NCI-H748 (cell line): ENCODE measurements around the gene ZNF432.
A peak's percentile ranks its signal among the peaks of the same experiment; 100 is the strongest.
"Not testable (repeated sequence)": the region's sequence is repeated elsewhere in the genome, so short reads cannot be mapped to it uniquely, and the experiment has no call there.

Experiments used
- DNase-seq: peaks from one replicate; lab custom pipeline; 2025; ENCODE audit not compliant: unreplicated experiment; lab: John Stamatoyannopoulos, UW

Gene ZNF432

DNA sequence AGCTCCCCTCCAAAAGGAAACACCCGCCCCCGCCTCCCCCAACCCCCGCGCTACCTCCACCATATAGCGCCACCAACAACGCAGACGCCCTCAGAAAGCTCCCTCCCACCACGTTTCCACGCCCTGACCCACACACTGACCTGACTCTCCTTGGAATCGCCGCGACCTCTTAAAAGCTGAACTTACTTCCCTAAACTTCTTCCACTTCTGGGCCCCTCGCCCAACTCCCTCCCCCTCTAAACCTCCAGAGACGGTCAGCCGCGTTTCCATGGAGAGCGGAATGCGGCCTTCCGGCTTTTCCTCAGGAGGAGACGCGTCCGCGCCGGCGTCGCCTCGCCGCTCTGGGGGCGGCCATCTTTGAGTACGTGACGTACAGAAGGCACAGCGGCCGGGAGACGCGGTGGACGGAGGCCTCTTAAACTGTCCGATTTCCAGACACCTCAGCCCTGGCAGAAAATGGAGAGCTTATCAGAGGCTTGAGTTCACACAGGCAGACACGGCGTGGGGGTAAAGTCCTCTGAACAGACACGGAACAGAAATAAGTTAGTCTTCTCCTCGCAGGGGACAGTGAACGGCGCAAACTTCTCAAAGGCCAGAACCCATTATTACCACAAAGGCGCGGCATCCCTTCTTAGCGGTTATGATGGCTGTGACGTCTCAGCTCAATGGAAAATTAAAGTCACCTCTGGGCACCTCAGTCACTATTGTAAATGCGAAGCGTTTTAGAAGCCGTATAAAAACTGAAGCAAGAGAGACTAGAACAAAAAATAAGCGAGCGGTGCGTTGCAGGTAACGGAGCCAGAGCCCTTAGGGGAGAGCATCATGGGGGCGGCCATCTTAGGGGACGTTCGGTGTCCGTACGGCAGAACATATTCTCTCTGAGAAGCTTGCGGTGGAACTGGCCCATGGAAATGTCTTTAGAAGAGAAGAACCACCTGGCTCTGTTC lies at the start of gene ZNF432:
ZNF432 (minus strand) TSS at position 284 of the 947 bp plus-strand sequence. CDS start 1,970 bp downstream, outside the sequence.
- DNase-seq, result peak; percentile 97

DNA sequence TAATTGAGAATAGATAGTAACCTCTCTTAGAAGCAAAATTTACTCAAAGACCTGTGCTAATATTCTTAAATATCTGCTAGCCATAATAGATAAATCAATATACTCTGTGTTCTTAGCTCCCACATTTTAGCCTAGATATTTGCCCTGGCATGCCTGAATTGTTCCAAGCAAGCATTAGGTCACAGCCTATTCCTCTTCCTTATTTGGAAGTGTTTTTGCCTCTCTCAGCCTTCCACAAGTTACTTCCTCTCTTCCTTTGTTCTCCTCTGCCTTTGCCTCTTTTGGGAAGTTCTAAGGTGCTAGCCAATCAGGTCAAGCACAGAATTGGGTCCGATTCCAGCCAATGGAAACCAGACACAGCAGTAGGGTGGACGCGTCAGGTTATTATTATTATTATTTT lies 47.8 kb upstream of the ZNF432 start:
- not testable (repeated sequence) for DNase-seq

DNA sequence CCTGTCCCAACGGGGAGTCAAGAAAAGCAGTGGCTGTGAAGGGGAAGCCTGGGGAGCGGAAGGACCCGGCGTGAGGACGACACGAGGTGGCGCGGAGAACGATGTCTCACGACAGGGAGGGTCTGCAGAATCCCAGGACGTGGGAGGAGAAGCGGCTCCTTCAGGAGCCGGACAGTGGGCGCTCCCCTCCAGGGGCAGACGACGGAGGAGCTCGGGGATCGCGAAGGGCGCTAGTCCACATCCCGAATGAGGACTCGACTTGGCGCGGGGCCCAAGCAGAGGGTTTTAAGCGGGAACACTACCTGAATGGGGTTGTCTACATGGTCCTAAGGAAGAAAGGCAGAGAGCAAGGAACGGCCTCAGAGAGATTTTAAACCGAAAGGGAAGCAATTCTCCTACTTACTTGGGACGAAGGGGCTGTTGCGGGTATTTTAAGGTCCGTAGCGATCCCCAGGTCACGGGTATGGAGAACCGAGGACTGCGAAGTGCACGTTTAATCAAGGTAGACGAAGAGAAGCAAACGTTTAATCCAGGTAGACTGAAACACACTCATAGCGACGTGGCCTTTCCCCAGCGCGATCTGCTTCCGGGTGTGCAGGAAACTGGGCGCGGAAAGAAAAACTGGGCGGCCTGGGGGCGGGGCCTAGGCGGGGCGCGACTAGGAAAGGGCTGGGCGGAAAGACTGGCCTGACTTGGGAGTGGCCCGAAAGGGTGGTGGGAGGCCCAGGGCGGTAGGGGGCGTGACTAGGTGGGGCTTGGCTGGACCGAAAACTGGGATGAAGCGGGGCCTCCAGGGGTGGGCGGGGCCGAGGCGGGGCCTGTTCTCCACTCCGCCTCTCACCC lies 46.8 kb upstream of the ZNF432 start, which contains the start of gene ZNF841:
ZNF841 (minus strand) TSS at position 594 of the 843 bp plus-strand sequence. CDS start 10,964 bp downstream, outside the sequence.
- peak; percentile 97 for DNase-seq

DNA sequence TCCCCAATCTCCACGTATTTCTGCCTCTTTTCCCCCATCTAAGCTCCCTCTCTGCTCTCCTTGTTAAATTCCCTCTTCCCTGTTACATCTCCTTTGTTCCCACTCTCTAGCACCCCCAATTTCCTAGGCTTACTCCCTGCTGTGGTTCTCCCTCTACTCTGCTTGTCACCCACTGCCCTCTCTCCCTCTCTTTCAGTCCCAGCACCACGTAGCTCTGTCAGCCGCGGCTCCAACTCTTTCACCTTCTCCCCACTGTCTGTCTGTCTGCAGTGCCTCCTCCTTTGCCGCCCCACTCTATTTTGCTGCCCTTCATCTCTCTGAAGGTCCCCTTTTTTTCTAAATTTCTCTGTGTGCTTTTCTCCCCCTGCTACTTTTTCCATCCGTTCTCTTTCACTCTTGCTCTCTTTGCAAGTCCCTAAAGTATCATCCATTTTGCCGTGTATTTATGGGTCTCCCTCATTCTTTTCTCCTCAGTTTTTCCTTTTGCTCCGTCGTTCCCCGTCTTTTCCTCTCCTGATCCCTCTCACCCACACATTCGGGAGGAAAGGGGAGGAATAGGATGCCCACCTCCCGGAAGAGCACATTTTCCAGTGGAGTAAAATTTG lies 46.0 kb upstream of the ZNF432 start:
- DNase-seq, result peak; percentile 33

DNA sequence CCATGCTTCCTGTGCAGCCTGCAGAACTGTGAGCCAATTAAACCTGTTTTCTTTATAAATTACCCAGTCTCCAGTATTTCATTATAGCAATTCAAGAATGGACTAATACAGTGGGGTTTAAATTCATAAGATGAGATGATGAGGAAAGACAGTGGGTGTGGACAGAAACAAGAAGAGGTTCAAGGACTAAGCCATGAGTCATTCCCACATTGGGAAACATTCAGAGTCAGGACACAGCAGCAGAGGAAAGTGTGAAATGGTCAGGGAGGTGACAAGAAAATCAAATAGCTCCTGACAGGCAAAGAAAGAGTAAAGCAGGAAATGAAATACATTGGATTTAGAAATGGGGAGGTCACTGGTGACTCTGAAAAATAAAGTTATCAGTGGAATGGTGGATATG lies 37.8 kb upstream of the ZNF432 start:
- DNase-seq, result no peak

DNA sequence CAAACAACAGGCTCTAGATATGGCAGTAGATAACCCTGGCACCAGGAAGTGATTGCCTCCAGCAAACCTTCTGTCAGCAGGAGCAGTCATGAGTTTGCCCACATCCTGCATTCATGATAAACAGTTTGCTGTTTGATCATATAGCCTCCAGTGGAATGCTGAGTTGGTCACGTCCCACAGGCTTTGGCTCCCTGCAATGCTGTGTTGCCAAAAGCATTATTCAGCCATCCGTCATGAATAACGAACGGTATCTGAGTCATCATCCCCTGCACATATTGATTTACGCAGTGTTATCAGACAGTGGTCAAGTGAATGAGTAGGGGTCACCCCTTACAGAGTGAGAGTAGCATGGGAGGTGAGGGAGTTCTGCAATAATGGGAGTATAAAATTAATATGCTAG lies 21.9 kb upstream of the ZNF432 start:
- DNase-seq, result no peak

DNA sequence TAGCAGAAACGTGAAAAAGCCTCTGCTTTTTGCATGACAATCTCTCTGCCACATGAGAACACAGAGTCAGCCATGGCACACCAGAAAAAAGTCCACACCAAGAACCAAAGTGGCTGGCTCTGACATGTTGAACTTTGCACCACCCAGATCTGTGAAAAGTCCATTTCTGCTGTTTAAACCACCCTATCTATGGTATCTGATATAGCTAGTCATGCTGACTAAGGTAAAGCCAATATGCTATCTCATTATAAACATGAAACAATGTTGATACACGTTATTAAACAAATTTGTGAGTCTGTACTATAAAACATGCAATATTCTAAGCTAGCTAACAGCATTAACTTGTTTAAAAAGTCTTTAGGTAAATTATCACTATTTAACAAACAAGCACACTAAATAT lies 21.0 kb upstream of the ZNF432 start:
- DNase-seq, result no peak

DNA sequence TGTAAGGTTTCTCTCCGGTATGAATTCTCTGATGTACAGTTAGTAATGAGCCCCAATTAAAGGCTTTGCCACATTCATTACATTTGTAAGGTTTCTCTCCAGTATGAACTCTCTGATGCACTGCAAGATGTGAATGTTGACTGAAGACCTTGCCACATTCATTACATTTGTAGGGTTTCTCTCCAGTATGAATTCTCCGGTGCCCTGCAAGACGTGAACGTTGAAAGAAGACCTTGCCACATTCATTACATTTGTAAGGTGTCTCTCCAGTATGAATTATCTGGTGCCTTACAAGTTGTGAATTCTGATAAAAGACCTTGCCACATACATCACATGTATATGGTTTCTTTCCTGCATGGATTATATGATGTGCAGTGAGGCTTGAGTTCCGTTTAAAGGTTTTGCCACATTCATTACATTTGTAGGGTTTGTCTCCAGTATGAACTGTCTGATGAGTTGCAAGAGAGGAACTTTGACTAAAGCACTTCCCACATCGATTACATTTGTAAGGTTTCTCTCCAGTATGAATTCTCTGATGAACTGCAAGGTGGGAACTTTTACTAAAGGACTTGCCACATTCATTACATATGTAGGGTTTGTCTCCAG lies 17.7 kb upstream of the ZNF432 start:
- DNase-seq, result no peak

DNA sequence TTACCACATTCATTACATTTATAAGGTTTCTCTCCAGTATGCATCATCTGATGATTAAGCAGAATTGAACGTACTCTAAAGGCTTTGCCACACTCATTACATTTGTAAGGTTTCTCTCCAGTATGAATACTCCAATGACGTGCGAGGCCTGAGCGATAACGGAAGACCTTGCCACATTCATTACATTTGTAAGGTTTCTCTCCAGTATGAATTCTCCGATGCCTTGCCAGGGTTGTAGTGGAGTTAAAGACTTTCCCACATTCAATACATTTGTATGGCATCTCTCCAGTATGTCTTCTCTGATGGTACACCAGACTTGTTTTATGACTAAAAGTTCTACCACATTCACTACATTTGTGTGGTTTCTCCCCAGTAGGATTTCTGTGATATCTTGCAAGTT lies 16.8 kb upstream of the ZNF432 start:
- DNase-seq, result no peak

DNA sequence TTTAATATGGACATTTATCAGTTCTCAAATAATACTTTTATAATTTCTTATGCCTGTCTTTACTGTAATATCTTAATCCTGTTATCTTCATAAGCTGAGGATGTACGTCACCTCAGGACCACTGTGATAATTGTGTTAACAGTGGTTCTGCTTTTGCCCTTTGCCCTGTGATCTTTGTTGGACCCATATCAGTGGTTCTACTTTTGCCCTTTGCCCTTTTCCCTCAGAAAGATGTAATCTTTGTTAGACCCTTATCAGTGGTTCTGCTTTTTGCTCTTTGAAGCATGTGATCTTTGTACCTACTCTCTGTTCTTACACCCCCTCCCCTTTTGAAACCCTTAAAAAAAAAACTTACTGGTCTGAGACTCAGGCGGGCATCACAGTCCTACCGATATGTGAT lies 7.8 kb upstream of the ZNF432 start:
- not testable (repeated sequence) for DNase-seq

DNA sequence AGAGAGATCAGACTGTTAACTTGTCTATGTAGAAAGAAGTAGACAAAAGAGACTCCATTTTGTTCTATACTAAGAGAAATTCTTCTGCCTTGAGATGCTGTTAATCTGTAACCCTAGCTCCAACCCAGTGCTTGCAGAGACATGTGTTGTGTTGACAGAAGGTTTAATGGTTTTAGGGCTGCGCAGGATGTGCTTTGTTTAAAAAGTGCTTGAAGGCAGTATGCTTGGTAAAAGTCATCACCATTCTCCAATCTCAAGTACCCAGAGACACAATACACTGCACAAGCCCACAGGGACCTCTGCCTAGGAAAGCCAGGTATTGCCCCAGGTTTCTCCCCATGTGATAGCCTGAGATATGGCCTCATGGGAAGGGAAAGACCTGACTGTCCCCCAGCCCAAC lies 3.1 kb upstream of the ZNF432 start:
- peak; percentile 26 for DNase-seq

DNA sequence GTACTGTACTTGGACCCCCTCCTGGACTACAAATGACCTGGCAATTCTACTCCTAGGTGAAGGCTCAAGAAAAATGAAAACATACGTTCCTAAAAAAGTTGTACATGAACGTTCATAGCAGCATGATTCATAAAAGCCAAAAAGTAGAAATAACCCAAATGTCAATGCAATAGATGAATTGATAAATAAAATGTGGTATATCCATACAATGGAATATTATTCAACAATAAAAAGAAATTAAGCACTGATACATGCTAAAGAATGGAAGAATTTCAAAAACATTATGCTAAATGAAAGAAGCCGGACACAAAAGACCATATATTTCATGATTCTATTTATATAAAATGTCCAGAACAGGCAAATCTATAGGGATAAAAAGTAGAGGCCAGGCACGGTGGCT lies 9.5 kb downstream of the ZNF432 start:
- DNase-seq, result no peak

DNA sequence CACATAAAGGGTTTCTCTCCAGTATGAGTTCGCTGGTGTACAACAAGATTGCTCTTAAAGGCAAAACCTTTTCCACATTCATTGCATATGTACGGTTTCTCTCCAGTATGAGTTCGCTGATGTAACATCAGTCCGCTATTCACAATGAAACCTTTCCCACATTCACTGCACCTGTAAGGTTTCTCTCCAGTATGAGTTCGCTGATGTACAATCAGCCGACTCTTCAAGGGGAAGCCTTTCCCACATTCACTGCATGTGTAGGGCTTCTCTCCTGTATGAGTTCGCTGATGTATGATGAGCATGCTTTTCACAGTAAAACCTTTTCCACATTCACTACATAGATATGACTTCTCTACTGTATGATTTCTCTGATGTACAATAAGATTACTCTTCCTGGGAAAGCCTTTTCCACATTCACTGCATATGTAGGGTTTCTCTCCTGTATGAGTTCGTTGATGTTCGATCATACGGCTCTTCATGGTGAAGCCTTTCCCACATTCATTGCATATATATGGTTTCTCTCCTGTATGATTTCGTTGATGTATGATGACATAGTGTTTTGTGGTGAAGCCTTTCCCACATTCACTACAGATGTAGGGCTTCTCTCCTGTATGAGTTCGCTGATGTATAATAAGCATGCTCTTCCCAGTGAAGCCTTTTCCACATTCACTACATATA lies 14.4 kb downstream of the ZNF432 start:
- no peak for DNase-seq

DNA sequence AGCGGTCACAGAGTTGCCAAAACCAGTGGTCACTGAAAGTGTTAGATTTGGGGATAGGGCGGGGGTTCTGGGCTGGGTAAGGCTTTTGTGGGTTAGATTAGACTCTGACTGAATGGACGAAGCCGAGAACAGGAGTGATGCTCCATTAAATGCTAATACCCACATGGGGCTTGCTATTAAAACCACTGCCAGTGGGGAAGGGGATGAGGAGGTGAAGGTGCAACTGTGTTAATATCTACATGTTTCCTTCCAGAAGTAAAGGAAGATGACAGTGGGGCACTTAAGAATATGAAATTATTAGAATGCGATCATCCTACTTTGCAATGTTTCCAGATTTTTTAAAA lies 19.9 kb downstream of the ZNF432 start:
- peak; percentile 80 for DNase-seq

DNA sequence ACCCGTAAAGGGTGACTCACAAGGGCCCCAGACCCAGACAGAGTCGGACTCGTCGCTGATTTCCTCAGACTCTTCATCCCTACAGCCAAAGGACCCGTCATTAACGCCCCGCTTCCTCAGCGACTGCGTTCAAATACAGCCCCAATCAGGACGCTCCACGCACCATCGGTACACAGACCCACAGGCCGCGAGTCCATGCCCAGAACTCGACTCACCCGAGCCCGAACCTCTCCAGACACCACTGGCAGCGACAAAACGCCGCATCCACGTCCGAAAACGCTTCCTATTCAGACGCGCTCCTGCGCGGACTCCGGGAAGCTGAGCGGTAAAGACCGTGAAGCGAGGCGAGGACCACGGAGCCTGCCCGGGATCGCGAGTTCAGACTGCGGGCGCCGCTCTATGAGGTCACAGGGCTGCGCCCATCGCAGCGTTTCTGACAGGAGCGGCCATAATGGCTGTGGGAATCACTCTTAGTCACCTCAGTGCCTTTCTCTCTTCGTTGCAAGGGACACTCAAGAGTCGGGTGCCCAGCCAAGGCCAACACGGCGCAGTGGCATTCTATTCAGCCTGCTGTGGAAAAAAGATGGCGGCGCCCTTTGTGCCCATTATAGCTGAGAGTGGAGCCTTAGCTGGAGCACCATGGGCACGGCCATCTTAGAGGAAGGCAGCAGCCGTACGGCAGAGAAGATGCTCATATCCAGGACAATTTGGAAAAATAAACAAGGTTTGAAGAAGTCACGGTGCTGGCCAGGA lies 20.4 kb downstream of the ZNF432 start, which contains the start of gene ZNF614:
ZNF614 (minus strand) TSS at position 353 of the 753 bp plus-strand sequence. CDS start 2,634 bp downstream, outside the sequence.
- DNase-seq, result peak; percentile 96

DNA sequence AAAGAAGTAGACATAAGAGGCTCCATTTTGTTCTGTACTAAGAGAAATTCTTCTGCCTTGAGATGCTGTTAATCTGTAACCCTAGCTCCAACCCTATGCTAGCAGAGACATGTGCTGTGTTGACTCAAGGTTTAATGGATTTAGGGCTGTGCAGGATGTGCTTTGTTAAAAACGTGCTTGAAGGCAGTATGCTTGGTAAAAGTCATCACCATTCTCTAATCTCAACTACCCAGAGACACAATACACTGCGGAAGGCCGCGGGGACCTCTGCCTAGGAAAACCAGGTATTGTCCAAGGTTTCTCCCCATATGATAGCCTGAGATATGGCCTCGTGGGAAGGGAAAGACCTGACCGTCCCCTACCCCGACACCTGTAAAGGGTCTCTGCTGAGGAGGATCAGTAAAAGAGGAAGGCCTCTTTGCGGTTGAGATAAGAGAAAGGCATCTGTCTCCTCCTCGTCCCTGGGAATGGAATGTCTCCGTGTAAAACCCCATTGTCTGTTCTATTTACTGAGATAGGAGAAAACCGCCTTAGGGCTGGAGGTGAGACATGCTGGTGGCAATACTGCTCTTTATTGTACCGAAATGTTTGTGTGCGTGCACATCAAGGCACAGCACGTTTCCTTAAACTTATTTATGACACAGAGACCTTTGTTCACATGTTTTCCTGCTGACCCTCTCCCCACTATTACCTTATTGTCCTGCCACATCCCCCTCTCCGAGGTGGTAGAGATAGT lies 22.2 kb downstream of the ZNF432 start:
- DNase-seq, result not testable (repeated sequence)

DNA sequence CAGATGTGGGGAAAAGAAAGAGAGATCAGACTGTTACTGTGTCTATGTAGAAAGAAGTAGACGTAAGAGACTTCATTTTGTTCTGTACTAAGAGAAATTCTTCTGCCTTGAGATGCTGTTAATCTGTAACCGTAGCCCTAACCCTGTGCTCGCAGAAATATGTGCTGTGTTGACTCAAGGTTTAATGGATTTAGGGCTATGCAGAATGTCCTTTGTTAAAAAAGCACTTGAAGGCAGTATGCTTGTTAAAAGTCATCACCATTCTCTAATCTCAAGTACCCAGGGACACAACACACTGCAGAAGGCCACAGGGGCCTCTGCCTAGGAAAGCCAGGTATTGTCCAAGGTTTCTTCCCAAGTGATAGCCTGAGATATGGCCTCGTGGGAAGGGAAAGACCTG lies 24.2 kb downstream of the ZNF432 start:
- not testable (repeated sequence) for DNase-seq

DNA sequence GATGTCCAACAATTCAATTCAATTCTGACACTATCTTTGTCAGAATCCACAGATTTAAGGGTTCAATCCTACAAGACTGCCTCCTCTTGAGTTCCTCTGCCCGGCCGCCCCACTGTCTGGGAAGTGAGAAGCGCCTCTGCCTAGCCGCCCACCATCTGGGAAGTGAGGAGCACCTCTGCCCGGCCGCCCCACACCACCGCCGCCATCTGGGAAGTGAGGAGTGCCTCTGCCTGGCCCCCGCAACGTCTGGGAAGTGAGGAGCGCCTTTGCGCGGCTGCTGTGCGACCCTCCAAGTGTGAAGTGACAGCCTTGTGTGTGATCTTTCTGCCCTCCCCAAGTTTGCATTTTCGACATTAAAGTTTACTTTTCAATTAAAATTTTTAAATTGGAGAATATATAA lies 26.4 kb downstream of the ZNF432 start:
- no peak for DNase-seq

DNA sequence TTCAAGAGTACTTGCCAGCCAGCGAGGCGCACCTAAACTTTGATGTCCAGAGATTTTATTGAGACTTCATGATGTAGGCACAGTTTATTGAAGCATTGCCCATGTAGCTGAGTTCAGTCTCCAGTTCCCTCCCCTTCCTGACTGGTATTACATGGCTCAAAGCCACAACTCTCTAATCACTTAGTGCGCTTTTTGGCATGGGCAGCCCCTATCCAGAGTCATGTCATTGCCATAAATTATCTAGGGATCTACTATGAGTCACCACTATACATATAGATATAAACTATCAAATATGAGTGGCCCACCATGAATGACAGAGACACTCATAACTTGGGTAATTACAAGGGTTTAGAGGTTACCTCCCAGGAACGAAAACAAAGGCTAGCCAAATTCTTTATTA lies 28.1 kb downstream of the ZNF432 start:
- no peak for DNase-seq
